Measurements from ENCODE around the gene SMARCD2. TPM values are rescaled to one million over a fixed set of nuclear protein-coding genes. Genes with fewer than 3 reads are reported as not detected.

SMARCD2 gene
- total RNA-seq, 1 donor from 2014 or later: 59.7 TPM

GRCh38 chr17:63850401-63850800 lies 7.9 kb upstream of the SMARCD2 start:
- DNase-seq (ENCODE audit: low read depth in 2 of 2): no peak

GRCh38 chr17:63848834-63849689 lies 6.6 kb upstream of the SMARCD2 start:
- peak; percentile 69 to 88 for DNase-seq (ENCODE audit: low read depth in 2 of 2)

GRCh38 chr17:63847525-63848249 lies 5.2 kb upstream of the SMARCD2 start:
- DNase-seq (ENCODE audit: low read depth in 2 of 2): no peak

GRCh38 chr17:63845509-63845908 lies 3.0 kb upstream of the SMARCD2 start:
- DNase-seq (ENCODE audit: low read depth in 2 of 2): no peak

- no peak for DNase-seq (ENCODE audit: low read depth in 2 of 2)
These were observed 1.6 kb upstream of the SMARCD2 start for GRCh38 chr17:63843910-63844677.

- DNase-seq (ENCODE audit: low read depth in 2 of 2): peak; percentile 49 to 78
These were observed 953 bp upstream of the SMARCD2 start for GRCh38 chr17:63843387-63843888.

- no peak for DNase-seq (ENCODE audit: low read depth in 2 of 2)
These were observed 329 bp downstream of the SMARCD2 start for GRCh38 chr17:63842173-63842539.

- peak in 1 of 2 donors; percentile 39 for DNase-seq (ENCODE audit: low read depth in 2 of 2)
These were observed 924 bp downstream of the SMARCD2 start for GRCh38 chr17:63841350-63842172.

- no peak for DNase-seq (ENCODE audit: low read depth in 2 of 2)
These were observed 1.7 kb downstream of the SMARCD2 start for GRCh38 chr17:63840591-63841349.

GRCh38 chr17:63838631-63839171 lies 3.8 kb downstream of the SMARCD2 start:
- DNase-seq (ENCODE audit: low read depth in 2 of 2): no peak

- DNase-seq (ENCODE audit: low read depth in 2 of 2): no peak
These were observed 4.4 kb downstream of the SMARCD2 start for GRCh38 chr17:63837962-63838600.

- DNase-seq (ENCODE audit: low read depth in 2 of 2): no peak
These were observed 5.0 kb downstream of the SMARCD2 start for GRCh38 chr17:63837480-63837879.

GRCh38 chr17:63836811-63837210 lies 5.7 kb downstream of the SMARCD2 start:
- no peak for DNase-seq (ENCODE audit: low read depth in 2 of 2)

- no peak for DNase-seq (ENCODE audit: low read depth in 2 of 2)
These were observed 7.2 kb downstream of the SMARCD2 start for GRCh38 chr17:63835167-63835720.

- DNase-seq (ENCODE audit: low read depth in 2 of 2): peak; percentile 65 to 84
These were observed 7.9 kb downstream of the SMARCD2 start for GRCh38 chr17:63834431-63835166.

GRCh38 chr17:63833741-63834373 lies 8.6 kb downstream of the SMARCD2 start:
- no peak for DNase-seq (ENCODE audit: low read depth in 2 of 2)

- DNase-seq (ENCODE audit: low read depth in 2 of 2): no peak
These were observed 9.3 kb downstream of the SMARCD2 start for GRCh38 chr17:63833026-63833740.

All from dermis microvascular lymphatic vessel endothelial cell (primary cell).